ENCODE data around the gene LBH. TPM values are rescaled to one million over a fixed set of nuclear protein-coding genes. Genes with fewer than 3 reads are reported as not detected.

The LBH gene
- total and polyA plus RNA-seq, 2 donors (not counting 3 experiments of a cell fraction or from before 2014, with no cell fraction given): 5.3 to 5.5 TPM

DNA sequence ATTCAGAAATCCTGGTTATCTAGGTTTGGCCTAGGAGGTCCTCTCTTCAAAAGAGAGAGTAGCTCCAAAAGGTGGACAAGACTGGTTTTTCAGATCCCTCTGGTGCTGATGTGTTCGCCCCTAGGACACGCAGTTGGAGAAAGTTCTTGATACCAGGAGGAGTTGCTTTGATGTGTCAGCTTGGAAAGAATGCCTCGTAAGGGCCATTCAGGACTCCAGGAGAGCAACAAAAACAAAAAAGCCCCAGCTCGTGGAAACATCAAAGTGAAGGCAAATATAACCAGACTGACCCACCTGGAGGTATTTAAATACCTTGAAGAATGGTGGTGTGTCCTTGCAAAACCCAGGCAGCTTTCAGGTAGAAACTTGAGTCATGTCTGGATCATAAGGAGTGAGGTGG, 12.5 kb upstream of the LBH start:
- DNase-seq (ENCODE audit: low read depth, low spot score) (no peak), FAIRE-seq (no peak)
- Histone ChIP-seq H3K79me2 (ENCODE audit: control insufficient read depth, insufficient read depth, low read length) (no peaks in the 10 kb centered on the region), H3K36me3 (ENCODE audit: control insufficient read depth in 2 of 2, extremely low read depth in 1 of 2, insufficient read depth in 2 of 2, low read length in 2 of 2) (no peaks in the 10 kb centered on the region), H4K20me1 (replicated peaks; ENCODE audit: control insufficient read depth, extremely low read depth, insufficient read depth, low read length) (no peaks in the 10 kb centered on the region), H2AFZ (ENCODE audit: low read depth, low read length) (no peak overlapping the region), H3K27ac (ENCODE audit: insufficient read depth, low read depth, low read length) (no peak overlapping the region), H3K9me1 (replicated peaks; ENCODE audit: control insufficient read depth, extremely low read depth, insufficient read depth, low read length) (no peaks in the 10 kb centered on the region), H3K9ac (replicated peaks; ENCODE audit: extremely low read depth, insufficient read depth, low read length) (no peak overlapping the region), H3K9me3 (replicated peaks; ENCODE audit: control insufficient read depth, insufficient read depth, low read length) (no peaks in the 10 kb centered on the region), H3K4me2 (ENCODE audit: insufficient read depth, low read length) (no peak overlapping the region), H3K4me3 (replicated peaks in 1 of 3; ENCODE audit: insufficient read depth in 1 of 3, low read depth in 1 of 3, low read length in 3 of 3) (no peak overlapping the region), H3K27me3 (ENCODE audit: control insufficient read depth in 2 of 2, insufficient read depth in 2 of 2, low read length in 2 of 2) (peaks cover 0 to 6% of the 10 kb centered on the region in 2 experiments), H3K4me1 (ENCODE audit: control insufficient read depth, extremely low read depth, insufficient read depth, low read length) (no peaks in the 10 kb centered on the region)
- no TSS peak for BruUV-seq (replicated peaks)
- intact Hi-C loops (cut with micrococcal nuclease) (no loop called here), dilution Hi-C loops (cut with MboI; ENCODE audit: extremely low pct_ligation_motif_present, low sequenced_read_pairs) (no loop called here)
- ChIA-PET CTCF (interaction anchor here (1.2 to 1.4 kb wide), 2 partner anchors 11 to 493 kb away, joined by 6 to 8 read pairs; no protein-coding TSS in a partner anchor), POLR2A (no interaction called here)
- TF ChIP-seq POLR2A (IDR thresholded peaks at IDR 0.05; ENCODE audit: low read depth, low read length): no peak
- TF ChIP-seq MYC (IDR thresholded peaks at IDR 0.05; ENCODE audit: low read depth, low read length): no peak
- TF ChIP-seq GATA2 (IDR thresholded peaks at IDR 0.05; ENCODE audit: insufficient read depth, insufficient read length, low read depth, low read length): no peak

DNA sequence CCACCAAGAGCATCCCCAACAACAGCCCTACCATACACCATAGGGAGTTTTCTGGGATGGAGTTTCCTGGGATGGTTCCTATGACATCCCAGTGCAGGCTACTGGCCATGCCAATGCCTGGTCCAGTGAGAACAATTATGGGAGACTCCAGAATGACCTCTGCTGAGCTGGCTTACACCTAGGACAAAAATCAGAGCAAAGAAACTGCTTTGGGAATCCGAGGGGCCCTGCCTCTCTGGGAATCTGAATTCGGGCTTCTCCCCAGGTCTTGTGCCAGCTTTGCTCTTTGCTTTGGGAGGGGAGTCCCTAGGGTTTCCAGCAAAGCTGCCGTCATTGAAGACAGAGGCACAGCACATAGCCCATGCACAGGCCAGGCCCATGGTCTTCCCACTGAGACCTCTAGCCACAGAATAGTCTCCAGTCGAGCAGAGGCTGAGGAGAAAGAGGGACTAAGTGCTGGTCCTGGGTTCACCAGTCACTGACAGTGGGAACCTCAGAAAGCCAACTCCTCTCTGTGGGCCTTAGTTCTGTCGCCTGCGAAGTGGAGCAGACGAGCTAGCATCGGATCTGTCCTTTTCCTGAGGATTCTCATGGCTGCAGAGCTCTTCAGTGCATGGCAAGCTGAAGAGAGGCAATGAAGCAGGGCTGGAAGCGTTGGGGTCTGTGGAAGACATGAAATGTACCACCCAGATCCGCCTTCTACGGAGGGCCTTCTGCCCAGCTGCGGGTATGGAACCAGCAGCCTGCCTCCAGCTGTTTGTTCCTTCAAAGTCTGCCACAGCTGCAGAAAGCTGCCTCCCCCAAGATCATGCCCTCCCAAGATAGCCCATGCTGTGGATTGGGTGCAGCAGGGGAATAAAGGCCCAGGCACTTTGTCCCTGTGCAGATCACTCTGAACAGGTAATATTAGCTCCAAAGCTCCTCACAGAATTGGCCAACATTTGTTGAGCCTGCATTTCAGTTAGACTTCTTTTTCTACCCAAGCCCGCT, 11.2 kb upstream of the LBH start:
- dilution Hi-C loops (cut with MboI; ENCODE audit: extremely low pct_ligation_motif_present, low sequenced_read_pairs): no loop called here
- H3K27ac ChIP-seq (ENCODE audit: insufficient read depth, low read depth, low read length): no peak overlapping the region
- no peak for FAIRE-seq
- no peaks in the 10 kb centered on the region for H3K36me3 ChIP-seq (ENCODE audit: control insufficient read depth in 2 of 2, extremely low read depth in 1 of 2, insufficient read depth in 2 of 2, low read length in 2 of 2)
- no peaks in the 10 kb centered on the region for H3K79me2 ChIP-seq (ENCODE audit: control insufficient read depth, insufficient read depth, low read length)
- no peaks in the 10 kb centered on the region for H3K9me3 ChIP-seq (replicated peaks; ENCODE audit: control insufficient read depth, insufficient read depth, low read length)
- TF ChIP-seq EZH2 (IDR thresholded peaks at IDR 0.05; ENCODE audit: borderline replicate concordance, low read depth, low read length, severe bottlenecking) (no peak), JUN (IDR thresholded peaks at IDR 0.05; ENCODE audit: borderline replicate concordance, insufficient read depth, insufficient read length, low read depth) (no peak), FOS (IDR thresholded peaks at IDR 0.05; ENCODE audit: borderline replicate concordance, insufficient read depth, low read length) (no peak), MYC (IDR thresholded peaks at IDR 0.05; ENCODE audit: low read depth, low read length) (no peak), POLR2A (IDR thresholded peaks at IDR 0.05; ENCODE audit: low read depth, low read length) (no peak), GATA2 (IDR thresholded peaks at IDR 0.05; ENCODE audit: insufficient read depth, insufficient read length, low read depth, low read length) (no peak), POLR2AphosphoS5 (IDR thresholded peaks at IDR 0.05; ENCODE audit: insufficient read depth, low read depth, low read length) (no peak)
- TF ChIP-seq, protein P1, sequence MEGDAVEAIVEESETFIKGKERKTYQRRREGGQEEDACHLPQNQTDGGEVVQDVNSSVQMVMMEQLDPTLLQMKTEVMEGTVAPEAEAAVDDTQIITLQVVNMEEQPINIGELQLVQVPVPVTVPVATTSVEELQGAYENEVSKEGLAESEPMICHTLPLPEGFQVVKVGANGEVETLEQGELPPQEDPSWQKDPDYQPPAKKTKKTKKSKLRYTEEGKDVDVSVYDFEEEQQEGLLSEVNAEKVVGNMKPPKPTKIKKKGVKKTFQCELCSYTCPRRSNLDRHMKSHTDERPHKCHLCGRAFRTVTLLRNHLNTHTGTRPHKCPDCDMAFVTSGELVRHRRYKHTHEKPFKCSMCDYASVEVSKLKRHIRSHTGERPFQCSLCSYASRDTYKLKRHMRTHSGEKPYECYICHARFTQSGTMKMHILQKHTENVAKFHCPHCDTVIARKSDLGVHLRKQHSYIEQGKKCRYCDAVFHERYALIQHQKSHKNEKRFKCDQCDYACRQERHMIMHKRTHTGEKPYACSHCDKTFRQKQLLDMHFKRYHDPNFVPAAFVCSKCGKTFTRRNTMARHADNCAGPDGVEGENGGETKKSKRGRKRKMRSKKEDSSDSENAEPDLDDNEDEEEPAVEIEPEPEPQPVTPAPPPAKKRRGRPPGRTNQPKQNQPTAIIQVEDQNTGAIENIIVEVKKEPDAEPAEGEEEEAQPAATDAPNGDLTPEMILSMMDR (IDR thresholded peaks at IDR 0.05; ENCODE audit: extremely low read depth in 1 of 2, insufficient read depth in 1 of 2, low read depth in 1 of 2, low read length in 2 of 2): no peak
- TF ChIP-seq, protein P2, sequence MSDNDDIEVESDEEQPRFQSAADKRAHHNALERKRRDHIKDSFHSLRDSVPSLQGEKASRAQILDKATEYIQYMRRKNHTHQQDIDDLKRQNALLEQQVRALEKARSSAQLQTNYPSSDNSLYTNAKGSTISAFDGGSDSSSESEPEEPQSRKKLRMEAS (IDR thresholded peaks at IDR 0.05; ENCODE audit: insufficient read depth, insufficient read length): no peak
- no peak for DNase-seq (ENCODE audit: low read depth, low spot score)
- ChIA-PET CTCF (interaction anchor here (0.9 to 3.4 kb wide), 7 partner anchors 10 to 491 kb away, joined by 3 to 11 read pairs (median 4); no protein-coding TSS in a partner anchor), POLR2A (interaction anchor here (0.6 kb wide), 1 partner anchor 134 kb away, joined by 5 read pairs; no protein-coding TSS in a partner anchor)
- H3K9ac ChIP-seq (replicated peaks; ENCODE audit: extremely low read depth, insufficient read depth, low read length): no peak overlapping the region
- no peaks in the 10 kb centered on the region for H3K9me1 ChIP-seq (replicated peaks; ENCODE audit: control insufficient read depth, extremely low read depth, insufficient read depth, low read length)
- BruUV-seq (replicated peaks): no TSS peak
- no peak overlapping the region for H3K4me2 ChIP-seq (ENCODE audit: insufficient read depth, low read length)
- no peaks in the 10 kb centered on the region for H3K4me1 ChIP-seq (ENCODE audit: control insufficient read depth, extremely low read depth, insufficient read depth, low read length)
- intact Hi-C loops (cut with micrococcal nuclease): no loop called here
- H3K27me3 ChIP-seq (ENCODE audit: control insufficient read depth in 2 of 2, insufficient read depth in 2 of 2, low read length in 2 of 2): peaks cover 2 to 6% of the 10 kb centered on the region in 2 experiments
- H3K4me3 ChIP-seq (replicated peaks in 1 of 3; ENCODE audit: insufficient read depth in 1 of 3, low read depth in 1 of 3, low read length in 3 of 3): no peak overlapping the region
- H4K20me1 ChIP-seq (replicated peaks; ENCODE audit: control insufficient read depth, extremely low read depth, insufficient read depth, low read length): no peaks in the 10 kb centered on the region
- H2AFZ ChIP-seq (ENCODE audit: low read depth, low read length): no peak overlapping the region

Measured in endothelial cell of umbilical vein (primary cell).